SU-DHL-6 (cell line): ENCODE data around the gene RALBP1.

Source experiments
- H2AFZ ChIP-seq: fragments of 200-600 bp; sonication (generic); 2 replicates; pipeline ENCODE4 v1.6.1; 2014; ENCODE audit warnings: low read depth, mild to moderate bottlenecking, moderate library complexity, mixed read lengths, antibody characterized with exemption, low read length; ENCODE audit not compliant: severe bottlenecking
- H3F3A ChIP-seq: fragments of 200-600 bp; shearing (Covaris generic); 2 replicates; pipeline ENCODE4 v1.6.0; 2016; ENCODE audit warnings: antibody characterized with exemption, mild to moderate bottlenecking; ENCODE audit not compliant: insufficient read depth
- H3K27ac ChIP-seq: fragments of 200-600 bp; sonication (generic); 2 replicates; pipeline ENCODE4 v1.5.1; 2016; ENCODE audit warnings: low read depth, mild to moderate bottlenecking, low read length, moderate library complexity, mixed read lengths
- H3K27me3 ChIP-seq: fragments of 200-600 bp; sonication (generic), shearing (Covaris generic); 2 replicates; pipeline ENCODE4 v1.6.0; 2014; ENCODE audit warnings: mild to moderate bottlenecking, low read length
- H3K36me3 ChIP-seq: fragments of 200-600 bp; sonication (generic); 2 replicates; pipeline ENCODE4 v1.6.1; 2014; ENCODE audit warnings: mild to moderate bottlenecking, low read length, mixed read lengths
- H3K4me2 ChIP-seq: fragments of 300-600, 200-600 bp; shearing (Covaris generic), sonication (generic); 2 replicates; pipeline ENCODE4 v1.6.0; 2014; ENCODE audit warnings: low read length, low read depth, mild to moderate bottlenecking; ENCODE audit not compliant: poor library complexity, severe bottlenecking
- H3K4me3 ChIP-seq: fragments of 200-600 bp; sonication (generic); 2 replicates; pipeline ENCODE4 v1.5.1; 2014; ENCODE audit warnings: antibody characterized with exemption, low read length, mild to moderate bottlenecking, mixed read lengths; ENCODE audit not compliant: insufficient read depth, poor library complexity, severe bottlenecking
- H3K79me2 ChIP-seq: fragments of 200-600 bp; sonication (generic); 2 replicates; pipeline ENCODE4 v1.6.1; 2014; ENCODE audit warnings: mild to moderate bottlenecking, low read length, moderate library complexity; ENCODE audit not compliant: insufficient read depth
- H3K9ac ChIP-seq: fragments of 200-600 bp; sonication (generic); 2 replicates; pipeline ENCODE4 v1.7.0; 2014; ENCODE audit warnings: mild to moderate bottlenecking, low read length
- H3K9me2 ChIP-seq: fragments of 200-600 bp; sonication (generic); replicated peaks from 2 replicates; pipeline ENCODE4 v1.6.1; 2014; ENCODE audit warnings: low read length; ENCODE audit not compliant: insufficient read depth
- H3K9me3 ChIP-seq: fragments of 200-600 bp; sonication (generic); 2 replicates; pipeline ENCODE4 v1.6.1; 2014; ENCODE audit warnings: low read length, mixed read lengths; ENCODE audit not compliant: insufficient read depth
- H4K20me1 ChIP-seq: fragments of 200-600 bp; sonication (generic); 2 replicates; pipeline ENCODE4 v1.6.1; 2014; ENCODE audit warnings: low read depth, mild to moderate bottlenecking, antibody characterized with exemption, low read length, moderate library complexity, mixed read lengths
- CTCF ChIP-seq: fragments of 200-600 bp; sonication (generic); IDR thresholded peaks from one replicate; pipeline ENCODE4 v1.5.1; 2017; ENCODE audit warnings: antibody characterized with exemption, mild to moderate bottlenecking, low read length, moderate library complexity; ENCODE audit not compliant: insufficient read depth, poor library complexity, severe bottlenecking
- EZH2phosphoT487 ChIP-seq: fragments of 200-600 bp; sonication (generic), shearing (Covaris generic); conservative IDR thresholded peaks from 2 replicates; pipeline ENCODE4 v1.6.1; 2018; ENCODE audit warnings: mild to moderate bottlenecking, antibody characterized with exemption, low read length, moderate library complexity, mixed read lengths

RALBP1 gene

GRCh38 chr18:9578306-9578705 is 103.0 kb downstream of the RALBP1 start:
- H3K4me2 ChIP-seq = no peak overlapping the region
- TF ChIP-seq CTCF (no peak), EZH2phosphoT487 (no peak)
- H3F3A ChIP-seq = no peaks in the 10 kb centered on the region
- no peak overlapping the region for H3K9ac ChIP-seq
- H3K79me2 ChIP-seq = no peaks in the 10 kb centered on the region
- H3K9me2 ChIP-seq = no peaks in the 10 kb centered on the region
- no peaks in the 10 kb centered on the region for H3K27me3 ChIP-seq
- H3K4me3 ChIP-seq = no peak overlapping the region
- no peak overlapping the region for H2AFZ ChIP-seq
- no peak overlapping the region for H3K27ac ChIP-seq
- H3K9me3 ChIP-seq = no peaks in the 10 kb centered on the region
- H4K20me1 ChIP-seq = no peaks in the 10 kb centered on the region
- H3K36me3 ChIP-seq = peaks cover 10% of the 10 kb centered on the region; the same call in 1 of the 2 replicates

GRCh38 chr18:9581667-9582066 is 106.4 kb downstream of the RALBP1 start:
- H3K36me3 ChIP-seq = peaks cover 9% of the 10 kb centered on the region; the same call in 1 of the 2 replicates
- H3K27ac ChIP-seq = no peak overlapping the region

GRCh38 chr18:9586814-9587213 is 111.5 kb downstream of the RALBP1 start:
- no peaks in the 10 kb centered on the region for H4K20me1 ChIP-seq
- H3K36me3 ChIP-seq = no peaks in the 10 kb centered on the region; the same call in 1 of the 2 replicates
- H3K4me3 ChIP-seq = no peak overlapping the region
- H3F3A ChIP-seq = no peaks in the 10 kb centered on the region
- no peak overlapping the region for H3K4me2 ChIP-seq
- H2AFZ ChIP-seq = no peak overlapping the region
- H3K27ac ChIP-seq = no peak overlapping the region
- no peak overlapping the region for H3K9ac ChIP-seq
- no peaks in the 10 kb centered on the region for H3K27me3 ChIP-seq
- H3K79me2 ChIP-seq = no peaks in the 10 kb centered on the region
- no peaks in the 10 kb centered on the region for H3K9me3 ChIP-seq
- TF ChIP-seq EZH2phosphoT487 = no peak
- no peak for TF ChIP-seq CTCF
- H3K9me2 ChIP-seq = no peaks in the 10 kb centered on the region

More at GRCh38 chr18:9581667-9582066, 106.4 kb downstream of the RALBP1 start:
- H3K9ac ChIP-seq = no peak overlapping the region
- no peaks in the 10 kb centered on the region for H4K20me1 ChIP-seq
- H3K9me3 ChIP-seq = no peaks in the 10 kb centered on the region
- TF ChIP-seq EZH2phosphoT487 = no peak
- no peak for TF ChIP-seq CTCF
- H3F3A ChIP-seq = no peaks in the 10 kb centered on the region
- no peak overlapping the region for H3K4me3 ChIP-seq
- H3K79me2 ChIP-seq = no peaks in the 10 kb centered on the region
- no peak overlapping the region for H2AFZ ChIP-seq
- no peak overlapping the region for H3K4me2 ChIP-seq
- no peaks in the 10 kb centered on the region for H3K27me3 ChIP-seq
- no peaks in the 10 kb centered on the region for H3K9me2 ChIP-seq
